Stomach (tissue), 9 donors: ENCODE measurements around the gene OSTN. TPM values are rescaled to one million over a fixed set of nuclear protein-coding genes. Genes with fewer than 3 reads are reported as not detected.
A peak's percentile ranks its signal among the peaks of the same experiment; 100 is the strongest.

Experiments used
- DNase-seq, 2 donors: peaks; one replicate each; pipeline versions ENCODE4 v3.0.0 to v3.0.0-alpha.2; 2013 to 2019
- H3K27ac ChIP-seq, 5 donors: fragments of 200-600 bp in 4 of 5; sonication (generic) in 4 of 5; one replicate each; pipeline ENCODE4 v1.5.1; 2013 to 2019; ENCODE audit warnings: mild to moderate bottlenecking in 1 of 5, moderate library complexity in 1 of 5
- H3K27me3 ChIP-seq, 3 donors: fragments of 200-600 bp; sonication (generic); one replicate each; pipeline ENCODE4 v1.5.1; 2017 to 2019; ENCODE audit warnings: mixed run types in 1 of 3
- H3K36me3 ChIP-seq, 4 donors: fragments of 200-600 bp; sonication (generic); 1 replicate in 3 of 4; 2 replicates in 1 of 4; pipeline ENCODE4 v1.5.1; 2016 to 2019
- H3K4me1 ChIP-seq, 4 donors: fragments of 200-600 bp; sonication (generic); one replicate each; pipeline ENCODE4 v1.5.1; 2016 to 2019
- H3K4me3 ChIP-seq, 4 donors: fragments of 200-600 bp; sonication (generic) in 3 of 4; one replicate each; pipeline ENCODE4 v1.5.1; 2016 to 2019; ENCODE audit warnings: mild to moderate bottlenecking in 1 of 4
- H3K9me3 ChIP-seq, 4 donors: fragments of 200-600 bp; sonication (generic); one replicate each; pipeline ENCODE4 v1.5.1; 2016 to 2019
- CTCF ChIP-seq, 7 experiments: fragments of 450-650 bp in 4 of 7; fragments of 200-600 bp in 3 of 7; sonication (generic) in 3 of 7; IDR thresholded peaks; one replicate each; pipeline ENCODE4 v1.5.1; 2016 to 2019; ENCODE audit warnings: antibody characterized with exemption in 7 of 7, control low read depth in 2 of 7, mild to moderate bottlenecking in 1 of 7
- EP300 ChIP-seq: sonication (generic); formaldehyde crosslinking; IDR thresholded peaks from one replicate; pipeline ENCODE4 v1.6.1; 2017; ENCODE audit warnings: antibody characterized with exemption
- POLR2A ChIP-seq, 4 donors: fragments of 450-650 bp; IDR thresholded peaks; one replicate each; pipeline ENCODE4 v1.6.1; 2016; ENCODE audit warnings: antibody characterized with exemption in 4 of 4, control low read depth in 2 of 4, mild to moderate bottlenecking in 1 of 4, moderate library complexity in 1 of 4
- POLR2AphosphoS5 ChIP-seq, 3 donors: sonication (generic); formaldehyde crosslinking; IDR thresholded peaks; one replicate each; pipeline ENCODE4 v1.6.1; 2016; ENCODE audit warnings: antibody characterized with exemption in 3 of 3
- WGBS, 5 donors: extraction: QIAGEN DNeasy Blood & Tissue Kit in 3 of 5; methylation state at CpG; one replicate each; pipeline versions ENCODE4 v1.1.5 to v1.1.7; 2013 to 2018; 5-methylcytosine and 5-hydroxymethylcytosine counted together
- intact Hi-C: fragments of 100-400 bp; cut with DNase I; formaldehyde crosslinking; loops from one replicate; pipeline ENCODE4 v1.15.1; 2023; ENCODE audit warnings: low total_unique reads
- polyA plus RNA-seq, 3 donors: library from polyadenylated mRNA; stranded (reverse); fragments of 200-250 nt; gene quantifications; one replicate each; pipeline ENCODE4 v1.2.3, GENCODE V29; 2013
- total RNA-seq, 5 donors: library from RNA; depleted of rRNA; stranded (reverse); fragments of >200 nt; gene quantifications; one replicate each; pipeline versions ENCODE4 v1.1.0 to v1.2.3, GENCODE V29; 2014 to 2016
- donor health status: healthy with polysubstance abuse.
- donor health status: Bipolar disorder and iron deficiency.
- donor health status: healthy.

The OSTN gene
- total and polyA plus RNA-seq, 8 donors = 0.03 to 0.18 TPM; not detected in 6

- Histone ChIP-seq H3K9me3 (no peaks in the 10 kb centered on the region), H3K36me3 (no peaks in the 10 kb centered on the region), H3K27me3 (no peaks in the 10 kb centered on the region), H3K4me1 (no peaks in the 10 kb centered on the region), H3K4me3 (no peak overlapping the region), H3K27ac (peak overlapping the region in 1 of 5 donors; percentile 36)
- no peak for DNase-seq
- intact Hi-C loops = no loop called here
- TF ChIP-seq POLR2A (IDR thresholded peaks at IDR 0.05) (no peak), CTCF (IDR thresholded peaks at IDR 0.05) (no peak), POLR2AphosphoS5 (IDR thresholded peaks at IDR 0.05) (no peak), EP300 (no peak)
- WGBS, 5 donors = 70 to 82% (median 79%) methylated on average over 4 of the region's 4 CpGs
Observed at GRCh38 chr3:191290311-191291025, 91.4 kb downstream of the OSTN start.

- Histone ChIP-seq H3K36me3 (no peaks in the 10 kb centered on the region), H3K27me3 (no peaks in the 10 kb centered on the region), H3K27ac (no peak overlapping the region), H3K4me3 (no peak overlapping the region), H3K4me1 (no peaks in the 10 kb centered on the region), H3K9me3 (no peaks in the 10 kb centered on the region)
- 71 to 80% (median 74%) methylated on average over 5 of the region's 5 CpGs for WGBS, 5 donors
- TF ChIP-seq POLR2A (IDR thresholded peaks at IDR 0.05) (no peak), EP300 (no peak), CTCF (IDR thresholded peaks at IDR 0.05) (no peak), POLR2AphosphoS5 (IDR thresholded peaks at IDR 0.05) (no peak)
- intact Hi-C loops = no loop called here
- DNase-seq = no peak
Observed at GRCh38 chr3:191292243-191293015, 93.4 kb downstream of the OSTN start.

GRCh38 chr3:191294291-191294690 is 95.2 kb downstream of the OSTN start:
- intact Hi-C loops = no loop called here
- Histone ChIP-seq H3K9me3 (no peaks in the 10 kb centered on the region), H3K36me3 (no peaks in the 10 kb centered on the region), H3K27me3 (no peaks in the 10 kb centered on the region), H3K27ac (no peak overlapping the region), H3K4me3 (no peak overlapping the region), H3K4me1 (no peaks in the 10 kb centered on the region)
- 97 to 100% (median 97%) methylated on average over 1 of the region's 1 CpG for WGBS, 5 donors
- no peak for DNase-seq
- no peak for TF ChIP-seq CTCF (IDR thresholded peaks at IDR 0.05)
- no peak for TF ChIP-seq POLR2A (IDR thresholded peaks at IDR 0.05)

- WGBS, 5 donors = 32 to 50% (median 37%) methylated on average over 4 of the region's 4 CpGs
- H3K4me3 ChIP-seq = no peak overlapping the region
- H3K27ac ChIP-seq = no peak overlapping the region
- no peaks in the 10 kb centered on the region for H3K36me3 ChIP-seq
- intact Hi-C loops = no loop called here
- no peak for TF ChIP-seq EP300
- peak in 1 of 2 donors; percentile 20 for DNase-seq
- no peaks in the 10 kb centered on the region for H3K4me1 ChIP-seq
- no peaks in the 10 kb centered on the region for H3K9me3 ChIP-seq
- no peaks in the 10 kb centered on the region for H3K27me3 ChIP-seq
Observed at GRCh38 chr3:191296041-191296541, 97.0 kb downstream of the OSTN start.

- intact Hi-C loops = no loop called here
- H3K36me3 ChIP-seq = no peaks in the 10 kb centered on the region
- TF ChIP-seq POLR2A (IDR thresholded peaks at IDR 0.05) (no peak), CTCF (IDR thresholded peaks at IDR 0.05) (no peak)
- H3K27me3 ChIP-seq = no peaks in the 10 kb centered on the region
- H3K9me3 ChIP-seq = no peaks in the 10 kb centered on the region
- DNase-seq = no peak
- H3K4me3 ChIP-seq = no peak overlapping the region
- no peaks in the 10 kb centered on the region for H3K4me1 ChIP-seq
- H3K27ac ChIP-seq = no peak overlapping the region
Observed at GRCh38 chr3:191298846-191299245, 99.8 kb downstream of the OSTN start.
